Measurements from ENCODE around the gene KIF19. TPM values are rescaled to one million over a fixed set of nuclear protein-coding genes. Genes with fewer than 3 reads are reported as not detected.

Gene KIF19
- total RNA-seq, 1 donor from 2014 or later, result 0.23 TPM

DNA sequence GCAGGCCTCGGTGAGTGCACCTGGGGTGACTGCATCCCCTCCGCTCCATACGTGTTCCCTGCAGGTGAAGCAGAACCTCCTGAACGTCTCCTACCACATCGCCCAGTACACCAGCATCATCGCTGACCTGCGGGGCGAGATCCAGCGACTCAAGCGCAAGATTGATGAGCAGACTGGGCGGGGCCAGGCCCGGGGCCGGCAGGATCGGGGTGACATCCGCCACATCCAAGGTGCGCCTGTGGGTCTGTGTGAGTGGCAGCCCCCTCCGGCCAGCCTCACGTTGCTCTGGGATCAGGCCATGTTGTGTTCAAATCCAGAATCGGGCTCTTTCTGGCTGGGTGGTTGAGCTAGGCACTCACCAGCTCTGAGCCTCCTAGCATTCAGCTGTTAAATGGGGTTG, 23.1 kb downstream of the KIF19 start:
- intact Hi-C loops (cut with DNase I), result no loop called here
- ATAC-seq, result no peak
- no peaks in the 10 kb centered on the region for H3K4me1 ChIP-seq
- TF ChIP-seq CTCF (IDR thresholded peaks at IDR 0.05), result no peak
- peaks cover 47% of the 10 kb centered on the region for H3K27me3 ChIP-seq
- no peaks in the 10 kb centered on the region for H3K9me3 ChIP-seq
- no peaks in the 10 kb centered on the region for H3K36me3 ChIP-seq
- H3K4me3 ChIP-seq, result no peak overlapping the region
- DNase-seq, result no peak
- H3K27ac ChIP-seq, result no peak overlapping the region

DNA sequence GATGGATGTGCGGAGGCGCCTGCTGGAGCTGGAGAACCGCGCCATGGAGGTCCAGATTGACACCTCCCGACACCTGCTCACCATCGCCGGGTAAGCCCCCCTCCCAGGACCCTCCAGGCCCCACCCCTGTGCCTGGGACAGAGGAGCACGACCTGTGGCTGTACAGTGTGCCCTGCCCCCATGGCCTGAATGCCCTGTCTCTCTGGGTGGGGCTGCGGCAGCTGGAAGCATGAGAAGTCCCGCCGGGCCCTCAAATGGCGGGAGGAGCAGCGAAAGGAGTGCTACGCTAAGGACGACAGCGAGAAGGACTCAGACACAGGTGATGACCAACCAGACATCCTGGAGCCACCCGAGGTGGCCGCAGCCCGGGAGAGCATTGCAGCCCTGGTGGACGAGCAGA, 24.5 kb downstream of the KIF19 start:
- no peak for TF ChIP-seq CTCF (IDR thresholded peaks at IDR 0.05)
- H3K27me3 ChIP-seq, result peaks cover 54% of the 10 kb centered on the region
- intact Hi-C loops (cut with DNase I), result no loop called here
- no peaks in the 10 kb centered on the region for H3K9me3 ChIP-seq
- no peak overlapping the region for H3K4me3 ChIP-seq
- no peaks in the 10 kb centered on the region for H3K36me3 ChIP-seq
- H3K4me1 ChIP-seq, result no peaks in the 10 kb centered on the region
- H3K27ac ChIP-seq, result no peak overlapping the region
- no peak for ATAC-seq
- no peak for DNase-seq

DNA sequence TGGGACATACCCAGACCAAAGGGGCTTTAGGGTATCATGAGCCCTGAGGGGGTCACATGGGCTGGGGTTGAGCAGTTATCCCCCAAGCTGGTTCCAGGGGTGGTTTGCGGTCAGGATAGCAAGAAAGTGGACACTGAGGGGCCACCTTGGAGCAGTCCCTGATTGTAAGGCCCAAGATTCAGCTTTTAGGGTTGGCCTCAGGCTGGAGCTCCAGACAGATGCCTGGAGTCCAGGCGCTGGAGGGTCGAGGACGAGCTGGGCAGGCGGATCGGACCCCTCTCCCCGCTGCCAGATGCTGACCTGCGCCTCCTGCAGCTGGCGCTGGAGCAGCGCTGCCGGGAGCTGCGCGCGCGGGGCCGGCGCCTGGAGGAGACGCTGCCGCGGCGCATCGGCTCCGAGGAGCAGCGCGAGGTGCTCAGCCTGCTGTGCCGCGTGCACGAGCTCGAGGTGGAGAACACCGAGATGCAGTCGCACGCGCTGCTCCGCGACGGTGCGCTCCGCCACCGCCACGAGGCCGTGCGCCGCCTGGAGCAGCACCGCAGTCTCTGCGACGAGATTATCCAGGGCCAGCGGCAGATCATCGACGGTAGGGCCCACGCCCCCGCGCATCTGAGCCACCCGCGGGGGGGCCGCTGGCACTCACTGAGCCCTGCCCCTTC, 25.7 kb downstream of the KIF19 start:
- TF ChIP-seq CTCF (IDR thresholded peaks at IDR 0.05), result no peak
- intact Hi-C loops (cut with DNase I), result no loop called here

DNA sequence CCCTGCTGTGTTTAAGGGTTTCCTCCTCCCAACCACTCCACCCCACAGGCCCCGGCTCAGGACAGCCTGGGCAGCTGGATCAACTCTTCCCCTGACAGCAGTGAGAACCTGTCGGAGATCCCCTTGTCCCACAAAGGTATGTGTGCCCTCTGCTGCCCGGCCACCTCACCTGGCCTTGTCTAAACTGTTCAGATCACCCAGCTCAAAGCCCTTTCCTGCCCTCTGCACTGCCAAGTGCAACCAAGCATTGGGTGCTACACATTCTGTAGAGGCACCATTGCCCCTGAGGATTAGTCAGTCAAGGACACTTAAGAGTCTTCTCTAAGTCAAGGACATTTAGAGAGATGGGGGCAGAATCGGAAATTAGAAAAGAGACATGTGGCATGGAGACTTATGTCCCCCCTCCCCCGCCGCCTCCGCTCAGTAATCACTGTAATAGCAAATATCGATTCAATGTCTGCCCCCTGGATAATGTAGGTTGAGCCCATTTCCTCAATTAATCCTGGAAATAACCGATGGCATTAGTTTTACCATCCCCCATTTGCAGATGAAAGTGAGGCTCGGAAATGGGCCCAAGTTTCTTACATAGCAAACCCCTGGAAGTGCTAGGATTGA, 27.5 kb downstream of the KIF19 start:
- Histone ChIP-seq H3K9me3 (no peaks in the 10 kb centered on the region), H3K27ac (no peak overlapping the region), H3K4me3 (no peak overlapping the region), H3K36me3 (no peaks in the 10 kb centered on the region), H3K27me3 (peaks cover 83% of the 10 kb centered on the region), H3K4me1 (no peaks in the 10 kb centered on the region)
- ATAC-seq (no peak), DNase-seq (no peak)
- TF ChIP-seq CTCF (IDR thresholded peaks at IDR 0.05), result no peak
- intact Hi-C loops (cut with DNase I), result no loop called here

More for the DNA sequence above, 25.7 kb downstream of the KIF19 start:
- Histone ChIP-seq H3K27me3 (peaks cover 66% of the 10 kb centered on the region), H3K4me1 (no peaks in the 10 kb centered on the region), H3K4me3 (no peak overlapping the region), H3K9me3 (no peaks in the 10 kb centered on the region), H3K27ac (no peak overlapping the region), H3K36me3 (no peaks in the 10 kb centered on the region)
- ATAC-seq, result no peak
- DNase-seq, result no peak

DNA sequence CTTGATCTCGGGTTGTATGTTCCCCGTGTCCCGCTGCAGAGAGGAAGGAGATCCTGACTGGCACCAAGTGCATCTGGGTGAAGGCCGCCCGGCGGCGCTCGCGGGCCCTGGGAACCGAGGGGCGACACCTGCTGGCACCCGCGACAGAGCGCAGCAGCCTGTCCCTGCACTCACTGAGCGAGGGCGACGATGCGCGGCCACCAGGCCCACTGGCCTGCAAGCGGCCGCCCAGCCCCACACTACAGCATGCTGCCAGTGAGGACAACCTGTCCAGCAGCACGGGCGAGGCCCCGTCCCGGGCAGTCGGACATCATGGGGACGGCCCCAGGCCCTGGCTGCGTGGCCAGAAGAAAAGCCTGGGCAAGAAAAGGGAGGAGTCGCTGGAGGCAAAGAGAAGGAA, 28.1 kb downstream of the KIF19 start:
- DNase-seq (peak; percentile 79), ATAC-seq (peak; percentile 67)
- intact Hi-C loops (cut with DNase I), result no loop called here
- no peak overlapping the region for H3K27ac ChIP-seq
- H3K9me3 ChIP-seq, result no peaks in the 10 kb centered on the region
- peak; percentile 48 for TF ChIP-seq CTCF (IDR thresholded peaks at IDR 0.05)
- H3K4me3 ChIP-seq, result no peak overlapping the region
- no peaks in the 10 kb centered on the region for H3K36me3 ChIP-seq
- H3K4me1 ChIP-seq, result no peaks in the 10 kb centered on the region
- peaks cover 89% of the 10 kb centered on the region for H3K27me3 ChIP-seq
